Astrocyte of the spinal cord (primary cell): ENCODE data around the gene DOCK4.

Experiments
- DNase-seq: peaks from one replicate; pipeline ENCODE4 v3.0.0; 2011; ENCODE audit warnings: low read depth, low spot score
- H3K4me3 ChIP-seq: 2 replicates; pipeline ENCODE4 v1.5.1; 2011; ENCODE audit warnings: low read depth, mild to moderate bottlenecking, low read length, moderate library complexity
- in situ Hi-C: cut with HindIII; loops from 2 replicates; pipeline ENCODE4 v1.10.0; 2017; ENCODE audit warnings: low sequenced_read_pairs
- TF ChIP-seq, protein P1 (sequence below): IDR thresholded peaks from 2 replicates; pipeline ENCODE4 v1.5.1; 2012; ENCODE audit warnings: low read depth, mild to moderate bottlenecking, low read length, inconsistent platforms

Gene DOCK4

DNA sequence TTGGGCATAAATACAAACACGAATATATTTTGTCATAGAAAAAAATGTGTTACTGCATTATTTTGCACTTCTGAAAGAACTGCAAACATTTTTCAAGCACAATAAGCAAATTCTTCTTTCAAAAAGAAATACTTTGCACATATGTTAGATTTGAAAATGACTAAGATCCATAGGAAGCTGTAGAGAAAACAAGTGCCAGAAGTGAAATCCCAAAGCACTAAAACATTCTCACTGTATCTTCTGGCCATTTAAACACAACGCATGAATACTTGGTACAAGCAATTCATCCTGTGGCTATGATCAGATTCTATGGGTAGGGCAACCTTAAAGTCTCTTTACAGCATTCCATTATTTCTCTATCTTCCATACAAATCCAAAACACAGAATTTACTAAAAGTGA is 418.5 kb downstream of the DOCK4 start:
- TF ChIP-seq, protein P1, sequence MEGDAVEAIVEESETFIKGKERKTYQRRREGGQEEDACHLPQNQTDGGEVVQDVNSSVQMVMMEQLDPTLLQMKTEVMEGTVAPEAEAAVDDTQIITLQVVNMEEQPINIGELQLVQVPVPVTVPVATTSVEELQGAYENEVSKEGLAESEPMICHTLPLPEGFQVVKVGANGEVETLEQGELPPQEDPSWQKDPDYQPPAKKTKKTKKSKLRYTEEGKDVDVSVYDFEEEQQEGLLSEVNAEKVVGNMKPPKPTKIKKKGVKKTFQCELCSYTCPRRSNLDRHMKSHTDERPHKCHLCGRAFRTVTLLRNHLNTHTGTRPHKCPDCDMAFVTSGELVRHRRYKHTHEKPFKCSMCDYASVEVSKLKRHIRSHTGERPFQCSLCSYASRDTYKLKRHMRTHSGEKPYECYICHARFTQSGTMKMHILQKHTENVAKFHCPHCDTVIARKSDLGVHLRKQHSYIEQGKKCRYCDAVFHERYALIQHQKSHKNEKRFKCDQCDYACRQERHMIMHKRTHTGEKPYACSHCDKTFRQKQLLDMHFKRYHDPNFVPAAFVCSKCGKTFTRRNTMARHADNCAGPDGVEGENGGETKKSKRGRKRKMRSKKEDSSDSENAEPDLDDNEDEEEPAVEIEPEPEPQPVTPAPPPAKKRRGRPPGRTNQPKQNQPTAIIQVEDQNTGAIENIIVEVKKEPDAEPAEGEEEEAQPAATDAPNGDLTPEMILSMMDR = no peak
- no peak for DNase-seq
- in situ Hi-C loops = no loop called here
- H3K4me3 ChIP-seq = no peak overlapping the region

DNA sequence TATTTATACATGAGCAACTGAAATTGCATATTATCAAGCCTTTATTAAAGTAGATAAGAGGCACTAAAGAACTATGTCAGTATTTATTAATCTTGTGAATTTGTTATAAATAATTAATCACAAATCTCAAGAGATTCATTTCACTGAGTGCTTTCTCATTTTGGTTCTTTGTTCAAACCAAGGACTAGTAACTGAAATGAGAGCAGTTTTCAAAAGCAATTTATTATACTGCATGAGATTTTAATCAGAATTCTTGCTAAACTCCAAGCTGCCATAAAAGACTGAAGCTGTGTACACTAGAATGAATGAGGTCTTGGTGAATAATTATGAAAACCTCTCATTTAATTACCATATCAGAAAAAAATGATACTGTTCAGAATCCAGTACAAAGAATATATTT is 419.1 kb downstream of the DOCK4 start:
- DNase-seq = no peak
- in situ Hi-C loops = no loop called here
- H3K4me3 ChIP-seq = no peak overlapping the region
- TF ChIP-seq, protein P1 = no peak

DNA sequence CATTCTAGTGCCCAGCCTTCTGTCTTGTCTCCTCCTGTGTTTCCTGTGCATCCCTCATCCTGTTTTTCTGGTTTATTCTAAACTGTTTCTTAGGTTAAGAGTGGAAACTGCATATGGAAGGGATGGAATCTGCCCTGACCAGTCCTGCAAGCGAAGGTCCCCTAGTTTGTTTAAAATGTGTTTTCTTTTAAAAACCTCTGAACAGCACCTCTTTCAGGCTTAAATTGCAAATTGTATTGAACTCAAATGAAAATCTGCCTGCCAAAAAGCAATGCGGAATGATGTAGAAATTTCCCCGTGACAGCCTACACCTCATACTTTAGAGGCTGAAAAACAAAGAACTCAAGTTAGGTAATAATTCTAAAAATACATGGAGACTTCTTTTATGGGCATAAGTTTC is 421.1 kb downstream of the DOCK4 start:
- TF ChIP-seq, protein P1 = no peak
- no peak for DNase-seq
- H3K4me3 ChIP-seq = no peak overlapping the region
- in situ Hi-C loops = no loop called here

DNA sequence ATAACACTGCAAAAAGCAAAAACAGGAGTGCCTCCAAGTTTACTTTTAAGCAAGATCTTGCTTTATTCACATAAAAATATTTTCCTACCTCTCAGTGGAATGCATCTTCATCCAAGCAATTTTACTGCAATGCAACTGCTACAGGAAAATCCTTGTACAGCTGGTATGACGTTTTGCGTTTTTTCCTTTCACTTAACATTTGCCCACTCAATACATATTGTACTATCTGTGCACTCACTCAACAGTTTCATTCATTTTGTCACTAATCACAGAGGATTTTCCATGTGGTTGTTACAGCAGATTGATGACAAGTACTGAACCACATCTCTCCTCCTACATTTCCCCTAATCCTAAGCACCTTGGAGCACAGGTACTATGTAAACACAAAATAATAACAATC is 421.9 kb downstream of the DOCK4 start:
- in situ Hi-C loops = no loop called here
- DNase-seq = no peak
- no peak overlapping the region for H3K4me3 ChIP-seq
- TF ChIP-seq, protein P1 = no peak

DNA sequence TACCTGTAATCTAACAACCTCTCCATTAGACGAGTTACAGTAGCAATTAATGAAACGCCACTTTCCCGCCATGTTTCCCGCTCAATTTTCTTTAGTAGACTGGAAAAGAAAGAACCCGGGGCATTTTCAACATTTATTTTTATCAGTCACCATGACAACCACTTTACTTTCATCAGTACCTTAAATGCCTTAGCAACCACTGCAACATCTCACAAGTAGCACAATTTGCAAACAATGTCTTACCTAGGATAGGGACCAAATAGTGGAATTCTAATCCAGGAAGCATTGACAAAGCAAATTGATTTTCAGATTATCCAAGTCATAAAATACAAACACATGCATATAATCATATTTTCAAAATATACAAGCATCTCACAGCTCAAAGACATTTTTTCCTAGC is 422.3 kb downstream of the DOCK4 start:
- DNase-seq = no peak
- in situ Hi-C loops = no loop called here
- TF ChIP-seq, protein P1 = no peak
- H3K4me3 ChIP-seq = no peak overlapping the region

DNA sequence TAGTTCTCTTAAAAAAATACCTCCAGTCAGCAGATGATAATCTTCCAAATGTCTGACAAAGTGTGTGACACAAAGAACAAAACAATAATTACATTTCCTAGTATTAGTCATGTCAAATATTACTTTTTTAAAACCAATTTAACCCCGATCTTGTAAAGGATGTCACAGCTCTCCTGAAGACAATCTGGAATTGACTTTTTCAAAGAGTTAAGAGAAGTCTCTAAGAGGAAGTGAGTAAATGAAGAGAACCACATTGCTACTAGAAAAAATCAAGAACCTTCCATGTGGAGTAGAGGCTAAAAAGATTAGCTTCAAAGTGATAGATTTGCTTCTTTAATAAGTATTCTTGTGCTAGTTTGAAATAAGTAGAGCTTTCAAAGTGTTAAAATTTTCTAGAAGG is 425.7 kb downstream of the DOCK4 start:
- no peak for DNase-seq
- in situ Hi-C loops = no loop called here
- no peak overlapping the region for H3K4me3 ChIP-seq

DNA sequence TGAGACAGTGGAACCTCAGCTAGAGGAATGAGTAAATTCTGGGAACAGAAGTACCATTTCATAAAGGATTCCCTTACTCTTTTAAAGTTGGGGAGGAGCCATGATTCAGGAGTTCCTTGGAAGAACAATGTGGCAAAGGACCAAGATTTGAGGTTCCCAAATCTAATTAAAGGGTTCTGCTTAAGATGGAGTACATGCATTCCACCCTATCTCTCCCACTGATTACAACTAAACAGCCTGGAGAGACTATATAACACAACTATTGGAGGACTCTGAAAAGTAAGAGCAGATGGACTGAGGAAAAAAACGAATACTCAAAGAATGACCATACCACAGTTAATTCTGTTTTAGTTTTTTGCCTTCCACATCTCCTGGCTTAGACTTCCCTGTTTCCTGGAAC is 431.0 kb downstream of the DOCK4 start:
- no peak overlapping the region for H3K4me3 ChIP-seq
- TF ChIP-seq, protein P1 = no peak
- in situ Hi-C loops = no loop called here
- no peak for DNase-seq

More for the DNA sequence above, 425.7 kb downstream of the DOCK4 start:
- TF ChIP-seq, protein P1 = no peak
